HG03045 (cell line): Measurements from ENCODE around the gene METAP1D.
A peak's percentile ranks its signal among the peaks of the same experiment; 100 is the strongest.
"Not testable (repeated sequence)": the region's sequence is repeated elsewhere in the genome, so short reads cannot be mapped to it uniquely, and the experiment has no call there.

Experiments
- ATAC-seq: cut with Tn5 transposase; IDR thresholded peaks from one replicate; pipeline ENCODE4 v1.9.1; 2021; ENCODE audit warnings: mild to moderate bottlenecking, moderate library complexity; ENCODE audit not compliant: unreplicated experiment

The METAP1D gene

DNA sequence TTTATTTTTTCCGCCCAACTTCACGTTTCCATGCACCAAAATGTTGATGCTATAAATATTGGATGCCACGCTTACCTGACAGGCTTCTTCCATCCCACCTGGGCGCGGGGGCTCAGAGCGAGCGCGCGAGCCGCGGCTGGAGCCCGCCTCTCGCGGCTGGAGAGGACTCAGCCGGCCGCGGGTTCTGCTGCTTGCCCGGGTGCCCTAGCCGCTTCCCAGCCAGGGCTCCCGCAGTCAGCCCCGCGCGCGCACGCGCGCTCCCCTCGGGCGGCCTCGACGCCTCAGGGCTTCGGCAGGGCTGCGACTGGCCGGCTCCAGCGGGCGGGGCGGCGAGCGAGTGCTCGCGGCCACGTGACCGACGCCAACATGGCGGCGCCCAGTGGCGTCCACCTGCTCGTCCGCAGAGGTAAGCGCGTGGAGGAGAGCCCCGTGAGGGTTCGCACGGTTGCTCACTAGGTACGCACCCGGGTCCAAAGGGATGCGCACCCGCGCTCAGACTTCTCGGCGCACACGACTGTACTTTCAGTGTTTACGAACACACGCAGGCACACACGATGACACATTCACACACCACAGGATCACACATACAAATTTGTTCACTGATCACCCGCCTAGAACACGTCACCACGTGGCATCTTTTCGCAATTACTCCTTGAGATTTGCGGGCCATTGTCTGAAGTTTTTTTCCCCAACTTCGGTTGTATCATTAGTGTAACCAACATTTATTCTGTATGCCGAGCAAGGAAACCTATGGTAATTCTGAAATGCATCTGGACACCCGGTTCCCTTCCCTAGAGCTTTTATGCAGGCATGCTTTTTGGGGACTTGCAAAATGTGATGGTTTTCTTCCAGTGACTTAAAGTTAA is at the start of gene METAP1D:
TSS of gene METAP1D (plus strand) at position 350 of the 866 bp plus-strand sequence. CDS start at position 367, 17 bp downstream.
- ATAC-seq, result peak; percentile 98

DNA sequence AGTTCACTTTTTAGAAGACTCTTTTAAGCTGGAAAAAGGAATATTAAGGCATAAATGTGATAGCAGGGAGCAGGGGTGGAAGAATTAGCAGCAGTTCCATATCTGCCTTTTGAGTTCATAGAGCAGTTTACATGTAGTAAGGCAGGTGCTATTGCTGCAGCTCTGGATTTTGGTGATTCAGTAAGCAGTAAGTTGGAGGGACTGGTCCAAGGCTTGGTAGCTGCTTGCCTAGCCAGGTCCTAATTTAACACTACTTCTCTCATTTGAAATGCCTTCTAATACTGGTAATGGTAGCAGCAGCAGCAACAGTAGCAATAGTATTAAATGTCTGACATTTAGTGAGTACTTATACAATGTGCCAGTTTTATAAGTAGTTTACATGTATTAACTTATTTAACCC is 47.5 kb upstream of the METAP1D start:
- ATAC-seq, result no peak

DNA sequence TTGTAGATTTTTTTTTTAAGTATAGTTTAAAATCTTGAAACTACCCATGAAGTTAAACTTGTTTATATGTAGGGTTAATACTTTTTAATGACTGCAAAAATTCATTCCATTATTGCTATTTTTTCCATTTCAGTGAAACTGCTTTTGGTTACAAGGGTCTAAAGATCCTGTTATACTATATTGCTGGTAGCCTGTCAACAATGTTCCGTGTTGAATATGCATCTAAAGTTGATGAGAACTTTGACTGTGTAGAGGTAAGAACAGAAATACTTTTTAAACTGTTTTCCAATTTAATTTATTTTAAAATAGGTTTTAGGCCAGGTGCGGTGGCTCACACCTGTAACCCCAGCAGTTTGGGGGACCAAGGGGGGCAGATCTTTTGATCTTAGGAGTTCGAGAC is 47.0 kb upstream of the METAP1D start:
- ATAC-seq, result no peak

DNA sequence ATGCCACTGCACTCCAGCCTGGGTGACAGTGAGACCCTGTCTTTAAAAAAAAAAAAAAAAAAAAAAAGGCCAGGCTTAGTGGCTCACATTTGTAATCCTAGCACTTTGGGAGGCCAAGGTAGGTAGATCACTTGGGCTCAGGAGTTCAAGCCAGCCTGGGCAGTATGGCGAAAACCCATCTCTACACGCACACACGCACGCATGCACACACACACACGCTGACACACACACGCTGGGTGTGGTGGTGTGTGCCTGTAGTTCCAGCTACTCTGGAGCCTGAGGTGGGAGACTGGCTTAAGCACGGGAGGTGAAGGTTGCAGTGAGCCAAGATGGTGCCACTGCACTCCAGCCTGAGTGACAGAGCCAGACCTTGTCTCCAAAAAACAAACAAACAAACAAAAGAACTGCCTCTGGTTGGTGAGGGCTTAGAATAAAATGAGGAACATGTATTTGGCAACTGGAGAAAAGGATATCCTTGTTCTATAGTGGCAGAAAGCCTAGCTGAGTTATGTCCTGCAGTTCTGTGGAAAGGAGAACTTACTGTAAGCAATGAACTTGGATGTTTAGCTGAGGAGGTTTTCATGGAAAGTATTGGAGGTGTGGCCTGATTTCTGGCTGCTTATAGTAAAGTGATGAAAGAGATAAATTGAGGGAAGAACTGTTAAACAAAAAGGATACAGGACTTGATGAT is 43.5 kb upstream of the METAP1D start:
- ATAC-seq, result no peak

DNA sequence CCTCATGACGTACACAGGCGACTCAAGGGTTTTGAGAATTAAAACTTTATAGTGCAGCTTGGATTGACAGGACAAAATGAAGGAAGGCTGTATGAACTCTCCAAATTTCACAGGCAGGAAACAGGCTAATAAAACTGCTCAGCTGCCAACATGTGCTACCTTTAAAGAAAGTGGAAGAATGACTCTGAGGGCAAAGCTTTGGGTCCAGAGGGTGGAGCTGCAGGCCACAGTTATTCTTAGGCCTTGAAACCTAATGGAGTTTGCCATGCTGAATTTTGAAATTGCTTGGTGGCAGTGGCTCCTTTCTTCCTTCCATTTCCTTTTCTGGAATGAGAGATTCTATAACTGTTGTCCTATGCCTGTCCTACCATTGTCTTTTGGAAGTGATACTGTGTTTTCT is 42.7 kb upstream of the METAP1D start:
- no peak for ATAC-seq

DNA sequence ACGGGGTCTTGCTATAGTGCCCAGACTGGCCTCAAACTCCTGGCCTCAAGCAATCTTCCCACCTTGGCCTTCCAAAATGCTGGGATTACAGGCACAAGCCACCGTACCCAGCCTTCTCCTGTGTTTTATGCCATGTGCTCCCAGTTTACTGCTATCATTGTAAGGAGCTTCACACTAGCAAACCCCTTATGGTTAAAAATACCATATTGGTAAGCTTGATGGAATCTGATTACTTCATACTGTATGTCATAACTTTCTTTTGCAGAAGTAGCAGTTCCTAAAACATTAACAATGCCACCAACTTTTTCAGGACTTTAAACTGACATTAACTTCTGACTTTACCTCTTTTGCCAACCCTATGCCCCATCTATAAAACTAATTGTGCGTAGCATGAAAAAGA is 41.3 kb upstream of the METAP1D start:
- no peak for ATAC-seq

DNA sequence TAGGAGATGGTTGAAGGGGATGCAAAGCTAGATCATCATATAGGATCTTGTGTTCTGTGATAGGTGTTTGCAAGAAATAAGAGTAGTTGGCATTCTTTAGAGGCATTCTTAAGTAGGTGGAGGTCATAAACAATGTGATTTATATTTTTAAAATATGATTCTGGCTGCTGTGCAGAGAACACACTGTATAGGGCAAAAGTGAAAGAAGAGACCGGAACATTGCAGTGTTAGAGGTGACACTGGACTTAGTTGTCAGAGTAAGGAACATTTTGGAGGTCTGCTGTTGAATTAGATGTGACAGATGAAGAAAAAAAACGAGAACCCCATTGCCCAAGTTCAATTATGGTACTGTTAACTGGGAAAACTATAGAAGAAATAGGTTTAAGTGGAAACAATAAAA is 39.8 kb upstream of the METAP1D start:
- no peak for ATAC-seq

DNA sequence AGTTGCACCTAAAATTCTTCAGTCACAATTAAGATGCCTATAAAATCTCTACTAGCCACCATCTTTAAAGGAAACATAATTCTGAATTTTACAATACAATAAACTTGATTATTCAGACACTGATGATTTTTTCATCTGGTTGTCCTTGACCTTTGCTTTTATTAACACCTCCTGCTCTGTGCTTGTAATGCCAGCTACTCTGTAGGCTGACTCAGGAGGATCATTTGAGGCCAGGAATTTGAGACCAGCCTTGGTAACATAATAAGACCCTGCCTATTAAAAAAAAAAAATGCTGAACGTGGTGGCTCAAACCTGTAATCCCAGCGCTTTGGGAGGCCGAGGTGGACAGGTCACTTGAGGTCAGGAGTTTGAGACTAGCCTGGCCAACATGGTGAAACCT is 39.2 kb upstream of the METAP1D start:
- no peak for ATAC-seq

DNA sequence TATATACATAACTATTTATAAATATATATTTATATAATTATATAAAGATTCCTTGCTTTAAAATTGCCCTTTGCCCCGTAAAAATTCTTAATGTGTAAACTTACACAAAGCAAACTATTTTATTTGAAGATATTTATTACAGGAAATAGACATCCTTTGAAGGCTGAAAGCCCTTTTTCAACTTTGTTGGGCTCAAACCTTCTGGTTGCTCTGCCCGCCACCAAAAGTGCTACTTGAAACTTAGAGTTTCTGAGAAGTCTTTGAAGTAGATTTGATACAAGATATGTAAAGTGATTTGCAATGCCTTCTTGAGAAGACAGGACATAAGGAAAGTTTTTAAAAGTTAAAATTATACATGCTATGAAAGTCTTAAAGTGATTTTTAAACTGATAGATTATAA is 36.6 kb upstream of the METAP1D start:
- no peak for ATAC-seq

DNA sequence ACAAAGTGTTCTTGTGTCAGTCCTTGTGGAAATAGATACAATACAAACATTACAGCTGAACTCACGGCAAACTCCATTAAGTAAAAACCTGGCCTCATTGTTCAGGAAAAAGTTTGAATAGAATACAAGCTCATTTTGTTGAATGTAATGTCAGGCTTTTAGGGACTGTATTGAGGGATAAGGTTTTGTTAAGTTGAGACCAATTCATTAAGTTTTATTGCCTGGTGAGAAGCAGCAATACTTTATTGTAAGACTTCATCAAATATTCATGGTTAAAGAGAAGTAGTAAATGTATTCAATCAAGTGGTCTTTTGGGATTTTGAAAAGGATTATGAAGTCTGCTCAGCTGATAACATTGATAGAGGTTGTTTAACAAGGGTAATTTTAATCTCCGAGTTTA is 35.4 kb upstream of the METAP1D start:
- no peak for ATAC-seq

DNA sequence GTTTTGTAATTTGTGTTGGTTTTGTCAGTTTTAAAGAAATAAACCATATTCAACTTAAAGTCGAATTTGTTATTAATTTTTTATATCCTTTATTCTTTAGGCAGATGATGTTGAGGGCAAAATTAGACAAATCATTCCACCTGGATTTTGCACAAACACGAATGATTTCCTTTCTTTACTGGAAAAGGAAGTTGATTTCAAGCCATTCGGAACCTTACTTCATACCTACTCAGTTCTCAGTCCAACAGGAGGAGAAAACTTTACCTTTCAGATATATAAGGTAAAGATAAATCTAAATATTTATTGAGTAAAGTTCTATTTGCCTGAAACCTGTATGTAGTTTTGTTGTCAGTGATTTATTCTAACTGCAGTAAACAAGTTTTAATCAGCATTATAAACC is 34.5 kb upstream of the METAP1D start:
- no peak for ATAC-seq

DNA sequence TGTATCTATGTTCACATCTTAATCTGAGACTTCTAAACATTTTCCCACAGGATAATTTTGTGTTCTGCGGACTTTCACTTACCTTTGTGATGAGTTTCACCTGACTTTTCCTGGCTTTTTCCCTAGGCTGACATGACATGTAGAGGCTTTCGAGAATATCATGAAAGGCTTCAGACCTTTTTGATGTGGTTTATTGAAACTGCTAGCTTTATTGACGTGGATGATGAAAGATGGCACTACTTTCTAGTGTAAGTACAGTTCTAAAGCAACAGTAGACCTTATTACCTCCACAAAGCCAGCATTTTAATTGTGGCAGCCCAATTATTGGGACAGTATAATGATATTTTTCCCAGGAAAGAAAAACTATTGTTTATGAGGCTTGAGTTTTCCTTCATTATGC is 34.1 kb upstream of the METAP1D start:
- ATAC-seq, result no peak

DNA sequence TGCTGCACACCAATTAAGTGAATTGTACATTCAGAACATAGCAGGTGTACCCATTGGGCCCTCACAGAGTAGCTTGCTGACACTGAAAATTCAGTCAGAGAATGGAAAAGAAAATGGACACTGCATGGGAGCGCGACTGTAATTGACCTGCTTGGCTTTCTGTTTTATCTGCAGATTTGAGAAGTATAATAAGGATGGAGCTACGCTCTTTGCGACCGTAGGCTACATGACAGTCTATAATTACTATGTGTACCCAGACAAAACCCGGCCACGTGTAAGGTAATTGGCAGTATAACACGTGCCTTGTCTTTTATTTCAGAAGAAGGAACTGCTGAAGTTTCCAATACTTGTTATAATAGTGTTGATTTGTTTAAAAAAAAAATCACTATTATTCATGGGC is 33.5 kb upstream of the METAP1D start:
- ATAC-seq, result no peak

DNA sequence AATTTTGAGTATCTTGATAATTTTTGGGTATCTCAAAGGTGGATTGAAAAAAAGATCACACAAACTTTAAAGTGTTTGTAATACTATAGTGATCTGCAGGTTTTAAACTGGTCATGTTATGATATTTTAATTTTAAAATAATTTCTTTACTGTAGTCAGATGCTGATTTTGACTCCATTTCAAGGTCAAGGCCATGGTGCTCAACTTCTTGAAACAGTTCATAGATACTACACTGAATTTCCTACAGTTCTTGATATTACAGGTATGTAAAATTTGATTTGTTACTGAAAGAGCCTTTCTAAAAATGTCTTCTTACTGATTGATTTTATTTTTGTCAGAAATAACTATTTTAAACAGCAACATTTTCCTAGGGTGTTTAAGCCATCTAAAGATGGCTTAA is 33.1 kb upstream of the METAP1D start:
- no peak for ATAC-seq

DNA sequence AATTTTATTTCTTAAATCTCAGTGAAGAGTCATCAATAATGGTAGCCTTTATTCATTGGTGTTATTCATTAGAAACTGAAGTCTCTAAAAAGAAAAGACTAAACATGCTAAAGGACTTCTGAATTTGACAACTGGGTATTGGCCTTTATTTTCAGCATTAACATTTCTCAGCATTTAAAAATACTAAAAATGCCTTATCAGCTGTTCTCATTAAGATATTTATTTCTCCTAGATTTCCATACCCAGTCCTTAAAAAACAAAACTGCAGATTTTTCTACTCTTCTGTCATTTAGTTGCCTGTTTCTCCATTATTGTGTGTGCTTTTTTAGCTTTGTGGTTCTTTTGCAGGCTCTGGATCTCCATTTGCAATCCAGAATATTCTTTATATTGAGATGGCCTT is 31.2 kb upstream of the METAP1D start:
- ATAC-seq, result no peak

DNA sequence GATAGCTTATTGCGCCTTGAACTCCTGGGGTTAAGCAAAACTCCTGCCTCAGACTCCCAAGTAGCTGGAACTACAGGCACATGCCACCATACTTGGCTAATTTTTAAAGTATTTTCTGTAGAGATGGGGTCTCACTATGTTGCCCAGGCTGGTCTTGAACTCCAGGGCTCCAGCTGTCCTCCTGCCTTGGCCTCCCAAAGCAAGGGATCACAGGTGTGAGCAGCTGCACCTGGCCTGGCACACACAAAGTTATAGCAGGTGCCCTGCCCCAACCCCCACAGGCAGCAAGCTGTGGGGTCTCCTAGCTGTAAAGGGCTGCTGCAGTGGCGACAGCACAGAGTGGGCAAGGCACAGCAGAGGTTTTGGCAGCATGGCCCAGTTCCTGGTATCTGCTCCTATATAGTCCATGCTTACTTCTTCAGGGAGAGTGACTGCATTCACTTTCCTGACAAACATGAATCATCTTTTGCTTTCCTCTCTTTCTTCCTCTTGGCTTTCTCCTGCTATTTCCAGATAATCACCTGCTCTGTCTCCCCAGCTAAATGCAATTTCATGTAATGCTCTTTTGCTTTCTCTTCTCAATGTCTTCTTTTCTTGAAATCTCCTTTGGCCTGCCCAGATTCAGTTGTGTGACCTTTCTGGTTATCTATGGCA is 27.3 kb upstream of the METAP1D start:
- ATAC-seq, result no peak

DNA sequence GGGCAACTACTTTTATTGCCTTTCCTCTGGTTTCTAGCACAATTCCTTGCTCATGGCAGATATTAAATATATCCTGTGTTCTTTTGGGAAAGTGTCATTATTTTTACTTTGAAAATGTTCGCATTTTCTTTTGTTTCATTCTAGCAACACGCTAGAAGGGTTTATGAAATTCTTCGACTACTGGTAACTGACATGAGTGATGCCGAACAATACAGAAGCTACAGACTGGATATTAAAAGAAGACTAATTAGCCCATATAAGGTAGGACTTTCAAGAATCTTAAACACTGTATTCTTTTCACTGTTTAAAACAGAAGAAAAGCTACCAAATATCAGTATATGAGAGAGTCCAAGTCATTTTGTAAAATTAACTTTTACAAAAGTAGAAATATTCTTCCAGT is 20.6 kb upstream of the METAP1D start:
- ATAC-seq, result no peak

DNA sequence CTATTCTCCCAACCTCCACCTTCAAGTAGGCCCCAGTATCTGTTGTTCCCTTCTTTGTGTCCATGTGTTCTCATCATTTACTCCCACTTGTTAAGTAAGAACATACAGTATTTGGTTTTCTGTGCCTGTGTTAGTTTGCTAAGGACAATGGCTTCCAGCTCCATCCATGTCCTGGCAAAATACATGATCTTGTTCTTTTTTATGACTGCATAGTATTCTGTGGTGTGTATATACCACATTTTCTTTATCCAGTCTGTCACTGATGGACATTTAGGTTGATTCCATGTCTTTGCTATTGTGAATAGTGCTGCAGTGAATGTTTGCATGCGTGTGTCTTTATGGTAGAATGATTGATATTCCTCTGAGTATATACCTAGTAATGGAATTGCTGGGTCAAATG is 15.8 kb upstream of the METAP1D start:
- ATAC-seq, result not testable (repeated sequence)

DNA sequence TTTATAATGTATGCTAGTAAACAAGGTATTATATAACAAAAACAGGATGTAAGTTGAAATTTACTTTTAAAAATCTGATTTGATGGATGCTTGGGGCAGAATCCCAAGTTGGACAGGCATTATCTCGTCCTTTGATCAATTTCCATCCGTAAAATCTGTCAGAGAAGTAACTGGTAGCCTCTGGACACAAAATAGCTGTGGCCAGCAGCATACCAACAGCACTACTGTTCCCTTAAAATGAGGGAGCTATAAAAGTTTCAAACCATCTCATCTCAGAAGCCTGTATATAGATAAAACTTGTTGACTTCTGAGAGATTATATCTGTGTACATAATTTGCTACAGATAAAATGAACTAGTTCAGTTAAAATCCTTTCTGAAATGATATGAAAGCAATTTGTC is 14.7 kb upstream of the METAP1D start:
- no peak for ATAC-seq

DNA sequence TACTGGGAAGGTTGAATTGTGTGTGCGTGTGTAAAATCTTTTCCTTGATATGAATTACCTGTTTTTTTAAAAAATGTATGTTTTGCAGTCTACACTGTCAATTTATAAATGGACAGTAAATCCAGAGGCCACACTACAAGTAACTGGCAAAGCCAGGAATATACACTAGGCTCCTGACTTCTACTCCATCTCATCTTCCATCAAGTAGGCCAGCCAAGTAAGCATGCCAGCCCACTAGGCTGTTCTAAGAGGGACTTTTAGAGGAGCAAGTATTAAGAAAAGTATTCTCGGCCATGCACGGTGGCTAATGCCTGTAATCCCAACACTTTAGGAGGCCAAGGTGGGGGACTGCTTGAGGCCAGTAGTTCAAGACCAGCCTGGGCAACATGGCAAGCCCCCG is 13.0 kb upstream of the METAP1D start:
- no peak for ATAC-seq

DNA sequence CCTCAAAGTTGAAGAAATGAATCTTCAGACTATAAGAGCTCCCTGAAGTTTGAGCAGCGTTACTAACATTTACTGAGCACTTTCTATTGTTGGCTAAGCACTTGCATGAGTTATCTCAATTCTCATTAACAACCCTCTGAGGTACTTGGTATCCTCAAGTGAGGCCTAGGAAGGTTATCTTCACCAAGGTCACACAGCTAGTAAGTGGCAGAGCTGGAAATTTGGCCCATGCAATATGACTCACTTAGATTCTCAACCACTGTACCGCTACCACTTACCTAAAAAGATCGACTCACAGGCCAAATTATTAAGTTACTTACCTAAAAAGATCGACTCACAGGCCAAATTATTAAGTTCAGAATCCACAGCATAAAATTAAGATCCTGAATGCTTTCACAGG is 8.7 kb upstream of the METAP1D start:
- no peak for ATAC-seq

DNA sequence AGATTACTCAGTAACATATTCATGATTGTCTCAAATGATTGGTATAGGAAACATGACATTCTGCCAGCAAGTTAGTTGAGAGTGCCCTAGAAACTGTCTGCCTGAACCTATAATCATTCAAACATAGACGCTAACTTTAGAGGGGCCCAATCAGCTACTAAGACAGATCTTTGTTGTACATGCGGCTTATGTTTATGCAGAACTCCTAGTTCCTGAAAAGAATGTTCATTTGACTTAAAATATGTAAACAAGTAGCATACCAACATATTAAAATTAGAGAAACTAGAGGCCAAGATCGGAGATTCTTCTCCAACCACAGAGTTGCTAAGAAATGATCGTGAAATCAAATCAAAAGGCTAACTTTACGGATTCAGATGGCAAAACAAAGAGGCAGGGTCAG is 4.2 kb upstream of the METAP1D start:
- ATAC-seq, result no peak
